Lower leg skin (tissue), 3 donors: ENCODE measurements around the gene OSMR.

Experiments used
- POLR2A ChIP-seq, 2 donors: fragments of 450-650 bp; IDR thresholded peaks; one replicate each; pipeline ENCODE4 v1.6.1; 2016 to 2017; ENCODE audit warnings: antibody characterized with exemption in 2 of 2, mild to moderate bottlenecking in 1 of 2, moderate library complexity in 1 of 2
- TF ChIP-seq, protein P1 (sequence below), 3 donors: fragments of 450-650 bp; IDR thresholded peaks; one replicate each; pipeline ENCODE4 v1.5.1; 2016; ENCODE audit warnings: antibody characterized with exemption in 3 of 3, mild to moderate bottlenecking in 3 of 3, moderate library complexity in 2 of 3

DNA sequence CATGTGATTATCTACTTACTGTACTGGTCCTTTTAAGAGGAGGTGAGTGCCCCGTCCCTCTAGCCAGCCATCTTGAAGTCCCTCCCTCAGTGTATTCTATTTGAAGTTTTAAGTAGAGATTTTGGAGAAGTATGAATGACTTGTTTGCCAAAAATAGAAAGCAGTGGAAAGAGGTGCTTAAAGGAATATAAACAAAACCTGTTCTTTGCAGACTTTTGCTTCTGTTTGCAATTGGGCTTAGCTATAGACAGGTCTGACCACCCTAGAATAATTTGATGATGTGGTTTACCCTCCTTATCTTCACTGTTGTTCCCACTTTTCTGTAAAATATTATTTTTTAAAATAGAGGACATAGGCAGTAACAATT lies 21.2 kb downstream of the OSMR start:
- TF ChIP-seq, protein P1, sequence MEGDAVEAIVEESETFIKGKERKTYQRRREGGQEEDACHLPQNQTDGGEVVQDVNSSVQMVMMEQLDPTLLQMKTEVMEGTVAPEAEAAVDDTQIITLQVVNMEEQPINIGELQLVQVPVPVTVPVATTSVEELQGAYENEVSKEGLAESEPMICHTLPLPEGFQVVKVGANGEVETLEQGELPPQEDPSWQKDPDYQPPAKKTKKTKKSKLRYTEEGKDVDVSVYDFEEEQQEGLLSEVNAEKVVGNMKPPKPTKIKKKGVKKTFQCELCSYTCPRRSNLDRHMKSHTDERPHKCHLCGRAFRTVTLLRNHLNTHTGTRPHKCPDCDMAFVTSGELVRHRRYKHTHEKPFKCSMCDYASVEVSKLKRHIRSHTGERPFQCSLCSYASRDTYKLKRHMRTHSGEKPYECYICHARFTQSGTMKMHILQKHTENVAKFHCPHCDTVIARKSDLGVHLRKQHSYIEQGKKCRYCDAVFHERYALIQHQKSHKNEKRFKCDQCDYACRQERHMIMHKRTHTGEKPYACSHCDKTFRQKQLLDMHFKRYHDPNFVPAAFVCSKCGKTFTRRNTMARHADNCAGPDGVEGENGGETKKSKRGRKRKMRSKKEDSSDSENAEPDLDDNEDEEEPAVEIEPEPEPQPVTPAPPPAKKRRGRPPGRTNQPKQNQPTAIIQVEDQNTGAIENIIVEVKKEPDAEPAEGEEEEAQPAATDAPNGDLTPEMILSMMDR (IDR thresholded peaks at IDR 0.05) = no peak
- TF ChIP-seq POLR2A (IDR thresholded peaks at IDR 0.05) = no peak
